Adrenal gland (tissue), 5 donors: ENCODE measurements around the gene LRRC8D.

ENCODE experiments used
- POLR2A ChIP-seq, 2 donors: fragments of 450-650 bp; IDR thresholded peaks; one replicate each; pipeline ENCODE4 v1.6.1; 2017; ENCODE audit warnings: antibody characterized with exemption in 2 of 2, mild to moderate bottlenecking in 2 of 2, moderate library complexity in 1 of 2
- TF ChIP-seq, protein P1 (sequence below), 6 experiments: fragments of 450-650 bp in 4 of 6; fragments of 200-600 bp in 2 of 6; sonication (generic) in 1 of 6; IDR thresholded peaks; 1 replicate in 5 of 6; 2 replicates in 1 of 6; pipeline versions ENCODE4 v1.5.1 to v1.8.0; 2016 to 2021; ENCODE audit warnings: antibody characterized with exemption in 6 of 6, mild to moderate bottlenecking in 2 of 6, moderate library complexity in 1 of 6
- donor health status: DM: no; HTN: no; CAD: no.

GRCh38 chr1:89911191-89911991 is 90.6 kb downstream of the LRRC8D start:
- TF ChIP-seq, protein P1, sequence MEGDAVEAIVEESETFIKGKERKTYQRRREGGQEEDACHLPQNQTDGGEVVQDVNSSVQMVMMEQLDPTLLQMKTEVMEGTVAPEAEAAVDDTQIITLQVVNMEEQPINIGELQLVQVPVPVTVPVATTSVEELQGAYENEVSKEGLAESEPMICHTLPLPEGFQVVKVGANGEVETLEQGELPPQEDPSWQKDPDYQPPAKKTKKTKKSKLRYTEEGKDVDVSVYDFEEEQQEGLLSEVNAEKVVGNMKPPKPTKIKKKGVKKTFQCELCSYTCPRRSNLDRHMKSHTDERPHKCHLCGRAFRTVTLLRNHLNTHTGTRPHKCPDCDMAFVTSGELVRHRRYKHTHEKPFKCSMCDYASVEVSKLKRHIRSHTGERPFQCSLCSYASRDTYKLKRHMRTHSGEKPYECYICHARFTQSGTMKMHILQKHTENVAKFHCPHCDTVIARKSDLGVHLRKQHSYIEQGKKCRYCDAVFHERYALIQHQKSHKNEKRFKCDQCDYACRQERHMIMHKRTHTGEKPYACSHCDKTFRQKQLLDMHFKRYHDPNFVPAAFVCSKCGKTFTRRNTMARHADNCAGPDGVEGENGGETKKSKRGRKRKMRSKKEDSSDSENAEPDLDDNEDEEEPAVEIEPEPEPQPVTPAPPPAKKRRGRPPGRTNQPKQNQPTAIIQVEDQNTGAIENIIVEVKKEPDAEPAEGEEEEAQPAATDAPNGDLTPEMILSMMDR (IDR thresholded peaks at IDR 0.05): no peak
- TF ChIP-seq POLR2A (IDR thresholded peaks at IDR 0.05): no peak
